Esophagus squamous epithelium (tissue), 5 donors: Measurements from ENCODE around the gene STK38L. TPM values are rescaled to one million over a fixed set of nuclear protein-coding genes. Genes with fewer than 3 reads are reported as not detected.

Experiments
- DNase-seq: peaks from one replicate; lab custom pipeline; 2025; lab: John Stamatoyannopoulos, UW
- H3K27ac ChIP-seq, 4 donors: fragments of 200-600 bp; sonication (generic); one replicate each; pipeline ENCODE4 v1.5.1; 2016 to 2019; ENCODE audit warnings: mild to moderate bottlenecking in 1 of 4
- H3K27me3 ChIP-seq, 4 donors: fragments of 200-600 bp; sonication (generic); 1 replicate in 3 of 4; 2 replicates in 1 of 4; pipeline versions ENCODE4 v1.5.1 to v1.6.0; 2017 to 2021; ENCODE audit warnings: antibody characterized with exemption in 1 of 4
- H3K36me3 ChIP-seq, 3 donors: fragments of 200-600 bp; sonication (generic); one replicate each; pipeline ENCODE4 v1.5.1; 2016 to 2019
- H3K4me1 ChIP-seq, 3 donors: fragments of 200-600 bp; sonication (generic); one replicate each; pipeline ENCODE4 v1.5.1; 2017 to 2019
- H3K4me3 ChIP-seq, 4 donors: fragments of 200-600 bp; sonication (generic); 1 replicate in 3 of 4; 2 replicates in 1 of 4; pipeline ENCODE4 v1.5.1; 2016 to 2019; ENCODE audit warnings: mild to moderate bottlenecking in 2 of 4, moderate library complexity in 1 of 4
- H3K9me3 ChIP-seq, 3 donors: fragments of 200-600 bp; sonication (generic); one replicate each; pipeline ENCODE4 v1.5.1; 2016 to 2019
- CTCF ChIP-seq, 6 experiments: fragments of 450-650 bp in 4 of 6; fragments of 200-600 bp in 2 of 6; sonication (generic) in 2 of 6; IDR thresholded peaks; one replicate each; pipeline ENCODE4 v1.5.1; 2016 to 2019; ENCODE audit warnings: antibody characterized with exemption in 6 of 6, mild to moderate bottlenecking in 4 of 6, moderate library complexity in 4 of 6
- POLR2A ChIP-seq, 4 donors: fragments of 450-650 bp; IDR thresholded peaks; one replicate each; pipeline ENCODE4 v1.6.1; 2017; ENCODE audit warnings: antibody characterized with exemption in 4 of 4, mild to moderate bottlenecking in 4 of 4, moderate library complexity in 3 of 4
- WGBS, 2 donors: methylation state at CpG; one replicate each; pipeline ENCODE4 v1.1.5; 2018; 5-methylcytosine and 5-hydroxymethylcytosine counted together
- intact Hi-C: fragments of 100-400 bp; cut with DNase I; formaldehyde crosslinking; loops from one replicate; pipeline ENCODE4 v1.15.0; 2022
- total RNA-seq, 4 donors: library from RNA; depleted of rRNA; stranded (reverse); fragments of >200 nt; gene quantifications; one replicate each; pipeline ENCODE4 v1.1.0, GENCODE V29; 2016
- donor health status: DM: yes; HTN: yes; CAD: no.

STK38L gene
- total RNA-seq, 4 donors from 2014 or later: 15.6 to 53.2 (median 28.0) TPM

GRCh38 chr12:27319848-27320247, 75.8 kb downstream of the STK38L start:
- TF ChIP-seq CTCF (IDR thresholded peaks at IDR 0.05) (no peak), POLR2A (IDR thresholded peaks at IDR 0.05) (no peak)
- Histone ChIP-seq H3K9me3 (no peaks in the 10 kb centered on the region), H3K27ac (no peak overlapping the region), H3K4me1 (no peaks in the 10 kb centered on the region), H3K27me3 (no peaks in the 10 kb centered on the region), H3K36me3 (peaks cover 0 to 93% (median 0%) of the 10 kb centered on the region in 3 donors), H3K4me3 (no peak overlapping the region)
- 90 to 97% methylated on average over 2 of the region's 2 CpGs for WGBS, 2 donors
- intact Hi-C loops: no loop called here
- no peak for DNase-seq

GRCh38 chr12:27324530-27324929, 80.4 kb downstream of the STK38L start:
- Histone ChIP-seq H3K27me3 (no peaks in the 10 kb centered on the region), H3K36me3 (peaks cover 0 to 69% (median 0%) of the 10 kb centered on the region in 3 donors), H3K4me1 (no peaks in the 10 kb centered on the region), H3K9me3 (no peaks in the 10 kb centered on the region), H3K27ac (no peak overlapping the region), H3K4me3 (no peak overlapping the region)
- TF ChIP-seq POLR2A (IDR thresholded peaks at IDR 0.05): no peak
- TF ChIP-seq CTCF (IDR thresholded peaks at IDR 0.05): no peak
- no peak for DNase-seq
- intact Hi-C loops: no loop called here

GRCh38 chr12:27330846-27331245, 86.8 kb downstream of the STK38L start:
- Histone ChIP-seq H3K36me3 (peaks cover 0 to 20% (median 0%) of the 10 kb centered on the region in 3 donors), H3K27ac (peak overlapping the region; percentile 60 to 85 (median 82)), H3K4me3 (no peak overlapping the region), H3K9me3 (no peaks in the 10 kb centered on the region), H3K4me1 (peaks cover 13 to 53% (median 25%) of the 10 kb centered on the region in 3 donors), H3K27me3 (no peaks in the 10 kb centered on the region)
- intact Hi-C loops: no loop called here
- TF ChIP-seq CTCF (IDR thresholded peaks at IDR 0.05) (no peak), POLR2A (IDR thresholded peaks at IDR 0.05) (no peak)
- no peak for DNase-seq
- 29 to 55% methylated on average over 1 of the region's 1 CpG for WGBS, 2 donors

- intact Hi-C loops: no loop called here
Observed at GRCh38 chr12:27331291-27331926, 87.3 kb downstream of the STK38L start.

More at GRCh38 chr12:27331291-27331926, 87.3 kb downstream of the STK38L start:
- peak overlapping the region in 3 of 4 donors; percentile 68 to 94 (median 76) for H3K4me3 ChIP-seq
- DNase-seq: no peak
- WGBS, 2 donors: 11 to 13% methylated on average over 7 of the region's 7 CpGs
- TF ChIP-seq POLR2A (IDR thresholded peaks at IDR 0.05): peak in 1 of 4 donors; percentile 12
- no peak for TF ChIP-seq CTCF (IDR thresholded peaks at IDR 0.05)
- H3K9me3 ChIP-seq: no peaks in the 10 kb centered on the region
- H3K27me3 ChIP-seq: no peaks in the 10 kb centered on the region
- peak overlapping the region; percentile 60 to 85 (median 82) for H3K27ac ChIP-seq
- H3K4me1 ChIP-seq: peaks cover 13 to 58% (median 28%) of the 10 kb centered on the region in 3 donors
- peaks cover 0 to 15% (median 0%) of the 10 kb centered on the region in 3 donors for H3K36me3 ChIP-seq
